Loucy (cell line): ENCODE measurements around the gene FAM168A.

Experiments used
- EZH2phosphoT487 ChIP-seq: fragments of 200-600 bp; IDR thresholded peaks from 2 replicates; pipeline ENCODE4 v1.6.1; 2018; ENCODE audit warnings: antibody characterized with exemption, mild to moderate bottlenecking, moderate library complexity, borderline replicate concordance
- TF ChIP-seq, protein P1 (sequence below): fragments of 200-600 bp; sonication (generic); conservative IDR thresholded peaks from 2 replicates; pipeline ENCODE4 v1.5.1; 2014; ENCODE audit warnings: mild to moderate bottlenecking, antibody characterized with exemption, low read length

GRCh38 chr11:73366953-73367352 is 231.0 kb downstream of the FAM168A start:
- TF ChIP-seq, protein P1, sequence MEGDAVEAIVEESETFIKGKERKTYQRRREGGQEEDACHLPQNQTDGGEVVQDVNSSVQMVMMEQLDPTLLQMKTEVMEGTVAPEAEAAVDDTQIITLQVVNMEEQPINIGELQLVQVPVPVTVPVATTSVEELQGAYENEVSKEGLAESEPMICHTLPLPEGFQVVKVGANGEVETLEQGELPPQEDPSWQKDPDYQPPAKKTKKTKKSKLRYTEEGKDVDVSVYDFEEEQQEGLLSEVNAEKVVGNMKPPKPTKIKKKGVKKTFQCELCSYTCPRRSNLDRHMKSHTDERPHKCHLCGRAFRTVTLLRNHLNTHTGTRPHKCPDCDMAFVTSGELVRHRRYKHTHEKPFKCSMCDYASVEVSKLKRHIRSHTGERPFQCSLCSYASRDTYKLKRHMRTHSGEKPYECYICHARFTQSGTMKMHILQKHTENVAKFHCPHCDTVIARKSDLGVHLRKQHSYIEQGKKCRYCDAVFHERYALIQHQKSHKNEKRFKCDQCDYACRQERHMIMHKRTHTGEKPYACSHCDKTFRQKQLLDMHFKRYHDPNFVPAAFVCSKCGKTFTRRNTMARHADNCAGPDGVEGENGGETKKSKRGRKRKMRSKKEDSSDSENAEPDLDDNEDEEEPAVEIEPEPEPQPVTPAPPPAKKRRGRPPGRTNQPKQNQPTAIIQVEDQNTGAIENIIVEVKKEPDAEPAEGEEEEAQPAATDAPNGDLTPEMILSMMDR, result no peak
- TF ChIP-seq EZH2phosphoT487, result no peak
